ENCODE results near the gene OMD. TPM values are rescaled to one million over a fixed set of nuclear protein-coding genes. Genes with fewer than 3 reads are reported as not detected.

OMD gene
- total RNA-seq, 4 donors from 2014 or later: 0.11 to 21.9 (median 2.4) TPM

DNA sequence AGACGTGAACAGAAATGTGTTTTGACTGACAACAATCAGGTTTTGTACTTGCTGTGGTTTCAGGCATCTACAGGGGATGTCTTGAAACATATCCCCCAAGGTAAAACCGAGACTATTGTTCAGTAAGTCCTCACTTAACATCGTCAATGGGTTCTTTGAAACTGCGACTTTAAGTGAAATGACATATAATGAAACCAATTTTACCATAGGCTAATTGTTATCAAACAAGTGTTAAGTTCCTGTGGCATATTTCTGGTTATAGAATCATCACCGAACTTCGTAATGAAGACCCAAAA lies 16.4 kb upstream of the OMD start:
- Histone ChIP-seq H3K9me3 (no peaks in the 10 kb centered on the region), H3K4me3 (no peak overlapping the region), H3K27ac (no peak overlapping the region), H3K4me1 (peaks cover 0 to 7% (median 0%) of the 10 kb centered on the region in 3 donors), H3K27me3 (no peaks in the 10 kb centered on the region), H3K36me3 (no peaks in the 10 kb centered on the region)
- TF ChIP-seq, protein P1, sequence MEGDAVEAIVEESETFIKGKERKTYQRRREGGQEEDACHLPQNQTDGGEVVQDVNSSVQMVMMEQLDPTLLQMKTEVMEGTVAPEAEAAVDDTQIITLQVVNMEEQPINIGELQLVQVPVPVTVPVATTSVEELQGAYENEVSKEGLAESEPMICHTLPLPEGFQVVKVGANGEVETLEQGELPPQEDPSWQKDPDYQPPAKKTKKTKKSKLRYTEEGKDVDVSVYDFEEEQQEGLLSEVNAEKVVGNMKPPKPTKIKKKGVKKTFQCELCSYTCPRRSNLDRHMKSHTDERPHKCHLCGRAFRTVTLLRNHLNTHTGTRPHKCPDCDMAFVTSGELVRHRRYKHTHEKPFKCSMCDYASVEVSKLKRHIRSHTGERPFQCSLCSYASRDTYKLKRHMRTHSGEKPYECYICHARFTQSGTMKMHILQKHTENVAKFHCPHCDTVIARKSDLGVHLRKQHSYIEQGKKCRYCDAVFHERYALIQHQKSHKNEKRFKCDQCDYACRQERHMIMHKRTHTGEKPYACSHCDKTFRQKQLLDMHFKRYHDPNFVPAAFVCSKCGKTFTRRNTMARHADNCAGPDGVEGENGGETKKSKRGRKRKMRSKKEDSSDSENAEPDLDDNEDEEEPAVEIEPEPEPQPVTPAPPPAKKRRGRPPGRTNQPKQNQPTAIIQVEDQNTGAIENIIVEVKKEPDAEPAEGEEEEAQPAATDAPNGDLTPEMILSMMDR (IDR thresholded peaks at IDR 0.05): no peak
- no peak for TF ChIP-seq POLR2A (IDR thresholded peaks at IDR 0.05)
- intact Hi-C loops (cut with DNase I): no loop called here
- 75 to 82% methylated on average over 6 of the region's 6 CpGs for WGBS, 2 donors
- no peak for DNase-seq

DNA sequence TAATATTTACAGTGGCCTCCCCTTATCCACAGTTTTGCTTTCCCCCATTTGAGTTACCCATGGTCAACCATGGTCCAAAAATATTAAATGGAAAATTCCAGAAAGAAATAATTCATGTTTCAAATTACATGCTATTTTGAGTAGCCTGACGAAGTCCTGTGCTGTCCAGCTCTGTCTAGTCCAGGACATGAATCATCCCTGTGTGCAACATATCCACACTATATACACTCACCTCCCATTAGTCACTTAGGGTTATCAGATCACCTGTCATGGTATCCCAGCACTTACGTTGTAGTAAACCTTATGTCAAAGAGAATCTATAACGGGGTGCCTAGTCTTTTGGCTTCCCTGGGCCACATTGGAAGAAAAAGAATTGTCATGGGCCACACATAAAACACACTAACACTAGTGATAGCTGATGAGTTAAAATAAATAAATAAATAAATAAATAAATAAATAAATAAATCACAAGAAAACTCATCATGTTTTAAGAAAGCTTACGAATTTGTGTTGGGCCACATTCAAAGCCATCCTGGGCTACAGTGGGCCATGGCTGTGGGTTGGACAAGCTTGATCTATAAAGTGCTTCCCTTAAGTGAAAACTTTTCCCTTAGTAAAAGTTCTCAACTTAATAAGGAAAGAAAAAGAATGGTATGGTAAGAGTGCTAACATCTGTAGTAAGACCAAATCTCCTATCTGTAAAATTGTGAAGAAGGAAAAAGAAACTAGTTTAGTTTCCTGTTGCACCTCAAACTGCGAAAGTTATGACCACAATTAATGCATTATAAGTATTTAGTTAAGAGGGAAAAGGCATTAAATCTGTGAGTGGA lies 15.9 kb upstream of the OMD start:
- no peak for TF ChIP-seq POLR2A (IDR thresholded peaks at IDR 0.05)
- TF ChIP-seq, protein P1 (IDR thresholded peaks at IDR 0.05): no peak
- 83 to 84% methylated on average over 5 of the region's 5 CpGs for WGBS, 2 donors
- H3K9me3 ChIP-seq: no peaks in the 10 kb centered on the region
- intact Hi-C loops (cut with DNase I): no loop called here
- no peak overlapping the region for H3K27ac ChIP-seq
- H3K4me3 ChIP-seq: no peak overlapping the region
- no peaks in the 10 kb centered on the region for H3K36me3 ChIP-seq
- H3K4me1 ChIP-seq: peaks cover 0 to 7% (median 0%) of the 10 kb centered on the region in 3 donors
- DNase-seq: no peak
- H3K27me3 ChIP-seq: no peaks in the 10 kb centered on the region

DNA sequence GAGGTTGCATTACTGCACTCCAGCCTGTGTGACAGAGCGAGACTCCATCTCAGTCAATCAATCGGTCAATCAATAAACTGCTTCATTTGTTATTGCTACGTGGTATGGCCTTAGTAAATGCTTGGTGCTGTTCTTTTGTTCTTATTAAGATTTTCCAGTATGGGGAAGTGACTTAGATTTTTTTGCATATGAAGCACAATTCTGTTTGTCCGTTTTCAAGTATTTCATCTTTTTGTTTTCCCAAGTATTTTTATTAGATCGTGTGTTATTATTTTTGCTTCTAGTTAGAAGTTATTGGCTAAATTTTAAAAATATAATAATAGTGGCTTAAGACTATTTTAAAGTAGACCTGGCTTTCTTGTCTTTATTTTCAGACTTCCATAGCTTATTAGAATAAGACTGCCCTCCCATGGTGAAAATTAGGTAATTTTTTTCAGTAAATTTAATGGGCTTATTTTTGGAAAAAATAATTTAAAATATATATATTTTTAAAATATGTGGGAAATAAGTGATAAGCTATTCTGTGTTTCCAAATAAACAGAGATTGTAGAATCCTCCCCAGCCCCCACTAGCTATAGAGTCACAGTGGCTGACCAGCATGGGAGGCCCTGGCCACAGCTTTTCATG lies 14.7 kb upstream of the OMD start:
- Histone ChIP-seq H3K27me3 (no peaks in the 10 kb centered on the region), H3K9me3 (no peaks in the 10 kb centered on the region), H3K27ac (no peak overlapping the region), H3K4me3 (no peak overlapping the region), H3K4me1 (no peaks in the 10 kb centered on the region), H3K36me3 (no peaks in the 10 kb centered on the region)
- no peak for DNase-seq
- 74 to 84% methylated on average over 5 of the region's 5 CpGs for WGBS, 2 donors
- TF ChIP-seq, protein P1 (IDR thresholded peaks at IDR 0.05): peak in 3 of 6 experiments; percentile 20 to 31 (median 24)
- no peak for TF ChIP-seq POLR2A (IDR thresholded peaks at IDR 0.05)
- intact Hi-C loops (cut with DNase I): no loop called here

DNA sequence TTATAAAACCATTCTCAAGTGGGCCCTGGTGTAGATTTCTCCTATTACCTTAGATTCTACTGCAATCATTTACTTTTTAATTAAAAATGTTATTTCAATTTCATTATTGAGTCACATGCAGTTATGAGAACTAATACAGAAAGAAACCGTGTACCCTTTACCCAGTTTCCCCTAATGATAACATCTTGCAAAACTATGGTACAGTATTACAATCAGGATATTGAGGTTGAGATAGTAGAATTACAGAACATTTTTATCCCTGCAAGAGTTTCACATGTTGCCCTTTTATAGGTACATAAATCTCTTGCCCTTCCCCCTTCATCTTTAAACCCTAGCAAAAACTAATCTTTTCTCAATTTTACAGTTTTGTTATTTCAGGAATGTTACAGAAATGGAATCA lies 11.0 kb upstream of the OMD start:
- no peaks in the 10 kb centered on the region for H3K27me3 ChIP-seq
- DNase-seq: no peak
- intact Hi-C loops (cut with DNase I): no loop called here
- no peaks in the 10 kb centered on the region for H3K36me3 ChIP-seq
- H3K9me3 ChIP-seq: no peaks in the 10 kb centered on the region
- TF ChIP-seq, protein P1 (IDR thresholded peaks at IDR 0.05): no peak
- TF ChIP-seq POLR2A (IDR thresholded peaks at IDR 0.05): no peak
- no peaks in the 10 kb centered on the region for H3K4me1 ChIP-seq
- no peak overlapping the region for H3K4me3 ChIP-seq
- no peak overlapping the region for H3K27ac ChIP-seq
- WGBS, 2 donors: 75 to 90% methylated on average over 1 of the region's 1 CpG

DNA sequence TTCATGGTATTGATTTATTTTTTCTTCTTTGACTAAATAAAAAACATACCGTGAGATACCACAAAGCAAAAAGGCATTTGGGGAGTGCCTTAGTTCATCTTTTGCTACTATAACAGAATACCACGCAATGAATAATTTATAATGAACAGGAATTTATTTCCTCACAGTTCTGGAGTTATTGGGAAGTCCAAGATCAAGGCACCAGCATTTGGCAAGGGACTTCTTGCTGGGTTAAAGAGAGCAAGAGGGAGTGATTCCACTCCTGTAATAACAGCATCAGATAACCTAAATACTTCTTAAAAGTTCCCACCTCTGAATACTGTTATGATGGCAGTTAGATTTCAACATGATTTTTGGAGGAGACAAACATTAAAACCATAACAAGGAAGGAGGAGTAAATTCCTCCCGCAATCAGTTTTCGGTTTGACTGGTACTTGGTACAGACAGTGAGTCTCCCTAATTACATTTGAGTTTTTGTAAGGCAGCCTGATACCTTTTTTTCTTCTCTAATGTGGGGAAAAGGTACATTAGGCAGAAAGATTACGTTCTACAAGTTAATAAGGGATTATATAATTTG lies 8.8 kb upstream of the OMD start:
- peak overlapping the region in 2 of 4 donors; percentile 35 to 50 for H3K27ac ChIP-seq
- intact Hi-C loops (cut with DNase I): no loop called here
- TF ChIP-seq, protein P1 (IDR thresholded peaks at IDR 0.05): no peak
- no peak for TF ChIP-seq POLR2A (IDR thresholded peaks at IDR 0.05)
- no peaks in the 10 kb centered on the region for H3K9me3 ChIP-seq
- 76 to 90% methylated on average over 5 of the region's 5 CpGs for WGBS, 2 donors
- H3K36me3 ChIP-seq: no peaks in the 10 kb centered on the region
- H3K4me1 ChIP-seq: no peaks in the 10 kb centered on the region
- DNase-seq: no peak
- no peak overlapping the region for H3K4me3 ChIP-seq
- no peaks in the 10 kb centered on the region for H3K27me3 ChIP-seq
